Lower leg skin (tissue), 3 donors: ENCODE measurements around the gene ZNF76.

ENCODE experiments used
- POLR2A ChIP-seq, 2 donors: fragments of 450-650 bp; IDR thresholded peaks; one replicate each; pipeline ENCODE4 v1.6.1; 2016 to 2017; ENCODE audit warnings: antibody characterized with exemption in 2 of 2, mild to moderate bottlenecking in 1 of 2, moderate library complexity in 1 of 2
- TF ChIP-seq, protein P1 (sequence below), 3 donors: fragments of 450-650 bp; IDR thresholded peaks; one replicate each; pipeline ENCODE4 v1.5.1; 2016; ENCODE audit warnings: antibody characterized with exemption in 3 of 3, mild to moderate bottlenecking in 3 of 3, moderate library complexity in 2 of 3

DNA sequence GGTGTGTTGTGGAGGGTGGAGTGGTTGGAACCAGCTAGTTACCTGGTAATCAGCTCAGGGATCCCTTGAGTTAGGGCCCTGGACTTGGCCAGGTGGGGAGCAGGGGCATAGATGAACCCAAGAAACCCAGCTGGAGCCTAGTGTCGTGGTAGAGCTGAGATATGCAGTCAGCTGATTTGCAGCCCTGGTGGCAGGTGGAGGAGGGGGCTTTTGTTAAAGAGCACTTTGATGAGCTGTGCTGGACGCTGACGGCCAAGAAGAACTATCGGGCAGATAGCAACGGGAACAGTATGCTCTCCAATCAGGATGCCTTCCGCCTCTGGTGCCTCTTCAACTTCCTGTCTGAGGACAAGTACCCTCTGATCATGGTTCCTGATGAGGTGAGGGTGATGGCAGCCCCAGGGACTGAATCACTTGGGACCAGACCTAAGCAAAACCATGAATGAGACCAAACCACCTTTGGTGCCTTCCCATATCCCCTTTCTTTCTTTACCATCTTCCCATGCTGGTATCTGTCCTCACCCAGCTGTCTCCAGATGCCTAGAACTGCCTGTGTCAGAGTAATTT, 50.8 kb downstream of the ZNF76 start:
- TF ChIP-seq POLR2A (IDR thresholded peaks at IDR 0.05): no peak
- TF ChIP-seq, protein P1, sequence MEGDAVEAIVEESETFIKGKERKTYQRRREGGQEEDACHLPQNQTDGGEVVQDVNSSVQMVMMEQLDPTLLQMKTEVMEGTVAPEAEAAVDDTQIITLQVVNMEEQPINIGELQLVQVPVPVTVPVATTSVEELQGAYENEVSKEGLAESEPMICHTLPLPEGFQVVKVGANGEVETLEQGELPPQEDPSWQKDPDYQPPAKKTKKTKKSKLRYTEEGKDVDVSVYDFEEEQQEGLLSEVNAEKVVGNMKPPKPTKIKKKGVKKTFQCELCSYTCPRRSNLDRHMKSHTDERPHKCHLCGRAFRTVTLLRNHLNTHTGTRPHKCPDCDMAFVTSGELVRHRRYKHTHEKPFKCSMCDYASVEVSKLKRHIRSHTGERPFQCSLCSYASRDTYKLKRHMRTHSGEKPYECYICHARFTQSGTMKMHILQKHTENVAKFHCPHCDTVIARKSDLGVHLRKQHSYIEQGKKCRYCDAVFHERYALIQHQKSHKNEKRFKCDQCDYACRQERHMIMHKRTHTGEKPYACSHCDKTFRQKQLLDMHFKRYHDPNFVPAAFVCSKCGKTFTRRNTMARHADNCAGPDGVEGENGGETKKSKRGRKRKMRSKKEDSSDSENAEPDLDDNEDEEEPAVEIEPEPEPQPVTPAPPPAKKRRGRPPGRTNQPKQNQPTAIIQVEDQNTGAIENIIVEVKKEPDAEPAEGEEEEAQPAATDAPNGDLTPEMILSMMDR (IDR thresholded peaks at IDR 0.05): no peak
